GM21619 (cell line): Measurements from ENCODE around the gene U2AF1L4.

Experiments
- ATAC-seq: cut with Tn5 transposase; IDR thresholded peaks from one replicate; pipeline ENCODE4 v1.9.1; 2021; ENCODE audit not compliant: unreplicated experiment

Gene U2AF1L4

GRCh38 chr19:35742121-35742724, 3.0 kb downstream of the U2AF1L4 start, which contains the start of gene IGFLR1:
IGFLR1 (minus strand) TSS chr19:35742452; CDS start chr19:35741180, 1,272 bp downstream.
- ATAC-seq = no peak

DNA sequence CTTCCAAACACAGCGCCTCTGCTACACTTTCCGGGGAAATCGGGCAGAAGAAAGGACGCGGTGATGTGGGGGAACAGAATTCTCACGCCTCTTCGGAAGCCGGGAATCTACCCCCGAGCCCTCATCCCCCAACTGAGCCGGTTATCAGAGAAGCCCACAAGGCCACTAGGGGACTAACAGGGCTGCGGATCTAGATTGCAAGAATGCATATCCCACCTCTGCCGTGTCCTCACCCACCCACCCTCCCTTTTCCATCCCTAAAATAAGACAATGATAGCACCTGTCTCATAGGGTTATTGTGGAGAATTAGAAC, 4.1 kb downstream of the U2AF1L4 start:
- no peak for ATAC-seq

GRCh38 chr19:35740423-35741202, 4.6 kb downstream of the U2AF1L4 start:
- peak; percentile 42 for ATAC-seq

DNA sequence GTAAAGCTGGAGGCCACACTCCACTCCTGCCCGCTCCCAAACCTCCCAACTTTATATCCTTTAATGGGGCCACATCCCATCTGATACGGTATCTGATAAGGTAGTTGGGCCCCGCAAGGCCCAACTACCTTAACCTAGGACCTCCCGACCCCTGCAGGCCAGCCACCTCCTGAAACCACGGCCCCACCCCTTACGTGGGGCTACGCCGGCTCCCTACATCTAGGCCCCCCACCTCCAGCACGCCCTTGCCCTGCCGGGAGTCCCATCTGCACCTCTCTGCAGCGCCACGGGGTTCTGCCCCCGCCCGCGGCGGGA, 5.2 kb downstream of the U2AF1L4 start:
- ATAC-seq = no peak

DNA sequence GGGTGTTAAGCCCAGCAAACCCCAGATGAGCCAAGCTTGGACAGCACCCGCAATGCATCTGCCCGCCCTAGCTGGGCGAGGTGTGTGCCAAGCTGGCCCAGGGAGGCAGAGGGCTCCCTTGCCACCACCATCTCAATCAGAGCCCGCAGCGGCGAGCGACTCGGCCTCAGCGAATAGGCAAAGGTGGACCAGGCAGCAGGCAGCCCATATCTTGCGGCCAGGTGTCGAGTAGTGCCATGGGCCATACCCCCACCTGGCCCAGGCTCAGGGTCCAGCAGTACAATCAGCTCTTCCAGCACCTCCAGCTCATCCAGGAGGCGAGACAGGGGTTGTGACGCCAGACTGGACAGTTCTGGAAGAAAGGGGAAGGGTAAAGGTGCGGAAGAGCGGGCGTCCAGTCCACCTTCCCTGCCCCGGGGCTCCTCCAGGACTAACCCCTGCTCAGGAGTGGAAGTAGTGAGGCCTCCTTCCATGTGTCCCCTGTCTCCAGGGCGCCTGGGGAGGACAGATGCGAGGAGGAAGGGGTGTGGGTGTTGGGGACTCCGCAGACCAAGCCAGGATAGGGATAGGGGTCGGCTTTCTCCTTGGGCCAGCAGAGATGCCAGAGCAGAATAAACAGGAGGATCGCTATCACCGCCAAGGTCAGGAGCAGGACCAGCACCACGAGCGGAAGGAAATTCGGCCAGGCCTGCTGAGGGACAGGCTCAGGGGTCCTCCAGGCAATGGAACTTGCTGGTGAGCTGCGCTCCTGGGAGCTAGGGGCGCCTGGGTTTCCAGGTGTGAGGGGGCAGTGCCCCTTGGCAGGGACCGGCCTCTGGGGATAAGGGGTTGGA, 5.7 kb downstream of the U2AF1L4 start:
- ATAC-seq = no peak

- no peak for ATAC-seq
These were observed 6.4 kb downstream of the U2AF1L4 start for GRCh38 chr19:35738887-35739229.

DNA sequence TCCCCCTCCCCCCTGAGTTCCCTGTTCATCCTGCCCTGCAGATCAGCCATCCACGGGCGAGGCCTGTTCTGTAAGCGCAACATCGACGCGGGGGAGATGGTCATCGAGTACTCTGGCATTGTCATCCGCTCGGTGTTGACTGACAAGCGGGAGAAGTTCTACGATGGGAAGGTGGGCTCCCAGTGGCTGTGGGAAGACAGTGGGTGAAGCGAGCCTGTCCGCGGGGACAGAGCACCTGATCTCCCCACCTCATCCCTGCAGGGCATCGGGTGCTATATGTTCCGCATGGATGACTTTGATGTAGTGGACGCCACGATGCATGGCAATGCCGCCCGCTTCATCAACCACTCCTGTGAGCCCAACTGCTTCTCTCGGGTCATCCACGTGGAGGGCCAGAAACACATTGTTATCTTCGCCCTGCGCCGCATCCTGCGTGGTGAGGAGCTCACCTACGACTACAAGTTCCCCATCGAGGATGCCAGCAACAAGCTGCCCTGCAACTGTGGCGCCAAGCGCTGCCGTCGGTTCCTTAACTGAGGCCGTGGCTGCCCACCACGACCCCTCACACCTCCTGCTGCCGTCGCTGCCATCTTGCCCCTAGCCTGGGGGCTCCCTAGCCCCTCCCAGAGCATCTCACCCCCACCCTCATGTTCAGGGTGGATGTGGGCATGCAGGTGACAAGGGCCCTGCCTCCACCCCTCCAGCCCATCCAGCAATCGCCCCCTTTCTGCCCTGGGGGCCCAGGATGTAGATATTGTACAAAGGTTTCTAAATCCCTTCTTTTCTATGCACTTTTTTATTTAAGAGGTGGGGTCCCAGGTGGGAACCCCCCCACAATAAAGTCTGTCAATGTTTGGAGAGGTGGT, 7.0 kb downstream of the U2AF1L4 start:
- no peak for ATAC-seq

DNA sequence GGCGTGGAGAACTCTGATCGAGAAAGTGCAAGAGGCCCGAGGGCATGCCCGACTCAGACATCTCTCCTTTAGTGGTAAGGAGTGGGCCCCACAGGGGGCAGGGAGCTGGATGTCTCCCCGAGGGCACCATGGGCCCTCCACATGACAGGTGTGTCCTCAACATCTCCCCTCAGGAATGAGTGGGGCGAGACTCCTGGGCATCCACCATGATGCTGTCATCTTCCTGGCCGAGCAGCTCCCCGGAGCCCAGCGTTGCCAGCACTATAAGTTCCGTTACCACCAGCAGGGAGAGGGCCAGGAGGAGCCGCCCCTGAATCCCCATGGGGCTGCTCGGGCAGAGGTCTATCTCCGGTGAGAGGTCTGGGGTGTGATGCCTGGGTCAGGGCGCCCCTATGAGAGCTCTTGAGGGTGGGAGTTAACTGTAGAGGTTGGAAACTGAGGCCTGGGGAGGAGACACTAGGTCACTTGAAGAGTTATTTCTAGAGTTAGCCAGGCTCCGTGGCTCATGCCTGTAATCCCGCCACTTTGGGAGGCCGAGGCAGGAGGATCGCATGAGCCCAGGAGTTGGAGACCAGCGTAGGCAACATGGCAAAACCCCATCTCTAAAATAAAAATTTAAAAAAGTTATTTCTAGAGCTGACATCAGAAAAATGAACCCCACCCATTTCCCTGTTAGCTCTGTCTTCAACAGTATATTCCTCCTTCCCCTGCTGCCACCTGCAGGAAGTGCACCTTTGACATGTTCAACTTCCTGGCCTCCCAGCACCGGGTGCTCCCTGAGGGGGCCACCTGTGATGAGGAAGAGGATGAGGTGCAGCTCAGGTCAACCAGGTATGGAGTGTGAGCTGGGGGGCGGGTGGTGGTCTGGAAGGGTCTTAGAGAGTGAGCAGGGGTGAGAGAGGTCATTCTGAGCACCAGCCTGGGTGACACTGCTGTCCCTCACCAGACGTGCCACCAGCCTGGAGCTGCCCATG, 8.0 kb downstream of the U2AF1L4 start:
- no peak for ATAC-seq

- ATAC-seq = no peak
These were observed 10.3 kb downstream of the U2AF1L4 start for GRCh38 chr19:35734889-35735288.

DNA sequence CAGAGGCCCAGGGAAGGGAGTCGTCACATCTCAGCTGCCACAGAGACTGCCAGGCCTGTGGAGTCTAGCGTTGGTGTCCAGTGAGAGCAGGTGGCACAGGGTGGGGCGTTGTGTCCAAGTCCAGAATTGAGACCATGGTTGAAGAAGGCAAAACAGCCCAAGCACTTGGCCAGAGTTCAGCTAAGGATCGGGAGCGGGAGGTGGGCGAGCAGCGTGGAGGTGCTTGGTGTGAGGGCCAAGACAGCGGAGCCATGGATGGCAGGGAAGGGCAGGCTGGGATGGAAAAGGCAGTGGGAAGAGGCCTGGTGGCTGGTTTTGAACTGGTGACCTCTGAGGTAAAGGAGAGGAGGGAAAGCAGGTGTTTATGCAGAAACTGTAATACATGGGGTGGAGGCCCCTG, 10.9 kb downstream of the U2AF1L4 start:
- ATAC-seq = no peak

GRCh38 chr19:35733180-35734125, 11.8 kb downstream of the U2AF1L4 start:
- ATAC-seq = no peak

- no peak for ATAC-seq
These were observed 12.6 kb downstream of the U2AF1L4 start for GRCh38 chr19:35732540-35733179.

DNA sequence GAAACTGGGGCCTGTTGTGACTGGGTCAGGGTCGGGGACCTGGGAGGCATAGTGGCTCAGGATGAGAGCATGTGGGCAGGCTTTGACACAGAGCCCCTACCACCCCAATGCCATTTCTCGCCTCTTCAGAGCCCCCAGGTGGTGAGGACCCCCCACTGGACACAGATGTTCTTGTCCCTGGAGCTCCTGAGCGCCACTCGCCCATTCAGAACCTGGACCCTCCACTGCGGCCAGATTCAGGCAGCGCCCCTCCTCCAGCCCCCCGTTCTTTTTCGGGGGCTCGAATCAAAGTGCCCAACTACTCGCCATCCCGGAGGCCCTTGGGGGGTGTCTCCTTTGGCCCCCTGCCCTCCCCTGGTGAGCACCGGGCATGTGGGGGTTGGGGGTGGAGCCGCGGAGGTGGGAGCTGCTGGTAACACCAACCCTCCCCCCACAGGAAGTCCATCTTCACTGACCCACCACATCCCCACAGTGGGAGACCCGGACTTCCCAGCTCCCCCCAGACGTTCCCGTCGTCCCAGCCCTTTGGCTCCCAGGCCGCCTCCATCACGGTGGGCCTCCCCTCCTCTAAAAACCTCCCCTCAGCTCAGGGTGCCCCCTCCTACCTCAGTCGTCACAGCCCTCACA, 13.3 kb downstream of the U2AF1L4 start:
- no peak for ATAC-seq

DNA sequence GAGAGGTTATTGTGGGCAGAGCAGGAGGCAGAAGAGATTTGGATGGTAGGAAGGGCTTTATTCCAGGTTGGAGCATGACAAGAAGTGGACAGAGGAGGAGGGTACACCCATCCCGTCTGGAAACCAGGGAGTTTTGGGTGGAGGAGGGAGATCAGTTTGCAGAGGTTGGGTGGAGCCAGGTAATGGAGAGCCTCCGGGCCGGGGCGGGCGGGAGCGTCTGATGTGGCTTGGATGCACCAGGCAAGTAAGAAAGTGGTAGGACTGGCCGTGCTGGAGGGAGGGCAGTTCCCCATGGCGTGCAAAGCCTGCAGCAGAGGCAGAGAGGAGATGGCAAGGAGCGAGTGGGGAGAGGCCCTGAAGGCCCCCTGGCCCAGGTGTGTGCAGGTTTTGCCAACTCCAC, 13.9 kb downstream of the U2AF1L4 start:
- no peak for ATAC-seq

- no peak for ATAC-seq
These were observed 14.9 kb downstream of the U2AF1L4 start for GRCh38 chr19:35730326-35730725.

DNA sequence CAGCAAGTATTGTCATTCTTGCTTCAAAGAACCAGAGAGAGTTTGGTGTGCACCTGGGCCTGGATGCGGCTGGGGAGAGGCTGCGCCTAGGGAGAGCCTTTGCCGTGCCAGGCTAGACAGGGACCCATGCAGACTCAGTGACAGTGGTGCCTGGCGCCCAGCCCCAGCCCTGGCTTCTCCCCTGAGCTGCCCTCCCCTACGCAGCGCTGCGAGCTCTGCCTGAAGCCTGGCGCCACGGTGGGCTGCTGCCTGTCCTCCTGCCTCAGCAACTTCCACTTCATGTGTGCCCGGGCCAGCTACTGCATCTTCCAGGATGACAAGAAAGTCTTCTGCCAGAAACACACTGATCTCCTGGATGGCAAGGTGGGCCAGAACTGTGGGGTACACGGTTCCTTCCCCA, 15.5 kb downstream of the U2AF1L4 start:
- ATAC-seq = no peak

DNA sequence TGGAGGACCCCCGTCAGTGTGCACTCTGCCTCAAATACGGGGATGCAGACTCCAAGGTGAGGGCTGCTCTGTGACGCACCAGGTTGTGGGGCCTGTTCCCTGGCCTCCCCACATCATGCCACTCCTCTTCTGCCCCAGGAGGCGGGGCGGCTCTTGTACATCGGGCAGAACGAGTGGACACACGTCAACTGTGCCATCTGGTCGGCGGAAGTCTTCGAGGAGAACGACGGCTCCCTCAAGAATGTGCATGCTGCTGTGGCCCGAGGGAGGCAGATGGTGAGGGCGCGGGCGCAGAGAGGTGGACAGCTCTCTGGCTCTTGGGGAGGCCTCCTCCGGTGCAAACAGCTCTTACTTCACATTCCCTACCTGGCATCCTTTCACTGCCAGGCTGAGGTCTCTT, 16.2 kb downstream of the U2AF1L4 start:
- no peak for ATAC-seq
